ENCODE data around the gene DIO2. TPM values are rescaled to one million over a fixed set of nuclear protein-coding genes. Genes with fewer than 3 reads are reported as not detected.

DIO2 gene
- total RNA-seq, 4 donors from 2014 or later = 54.0 to 142 (median 123) TPM

DNA sequence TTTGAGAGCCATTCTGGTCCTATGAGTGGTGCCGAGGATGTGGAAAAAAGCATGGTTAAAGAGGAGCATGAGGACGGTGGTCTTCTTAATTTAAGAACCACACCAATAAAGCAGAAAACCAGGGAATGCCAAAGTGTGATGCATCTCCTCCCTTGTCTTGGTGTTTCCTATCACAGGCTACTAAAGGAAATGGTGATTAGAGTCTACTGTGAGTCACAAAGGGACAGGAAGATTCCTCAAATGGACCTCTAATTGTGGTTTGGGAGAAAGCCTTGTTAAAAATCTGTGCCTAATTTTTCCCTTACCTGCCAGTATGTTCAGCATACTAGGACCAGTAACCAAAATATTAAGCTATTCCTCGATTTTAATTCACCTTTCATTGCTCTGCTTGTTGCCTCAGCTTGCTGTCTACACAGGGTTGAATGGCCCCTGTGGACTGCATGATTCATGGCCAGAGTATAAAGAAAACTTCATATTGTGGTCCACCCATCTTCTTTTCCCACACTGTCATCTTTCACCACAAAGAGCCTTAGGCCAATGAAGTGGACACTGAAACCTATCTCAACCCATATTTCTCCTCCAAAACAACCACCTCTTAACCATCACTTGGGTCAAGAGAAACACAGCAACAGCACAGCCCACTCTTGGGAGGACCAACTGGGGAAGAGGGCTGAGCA lies 38.8 kb downstream of the DIO2 start:
- 63 to 75% methylated on average over 3 of the region's 3 CpGs for WGBS, 2 donors
- Histone ChIP-seq H3K4me1 (no peaks in the 10 kb centered on the region), H3K27ac (no peak overlapping the region), H3K9me3 (no peaks in the 10 kb centered on the region), H3K36me3 (no peaks in the 10 kb centered on the region), H3K4me3 (no peak overlapping the region), H3K27me3 (no peaks in the 10 kb centered on the region)
- intact Hi-C loops (cut with DNase I) = no loop called here
- TF ChIP-seq, protein P1, sequence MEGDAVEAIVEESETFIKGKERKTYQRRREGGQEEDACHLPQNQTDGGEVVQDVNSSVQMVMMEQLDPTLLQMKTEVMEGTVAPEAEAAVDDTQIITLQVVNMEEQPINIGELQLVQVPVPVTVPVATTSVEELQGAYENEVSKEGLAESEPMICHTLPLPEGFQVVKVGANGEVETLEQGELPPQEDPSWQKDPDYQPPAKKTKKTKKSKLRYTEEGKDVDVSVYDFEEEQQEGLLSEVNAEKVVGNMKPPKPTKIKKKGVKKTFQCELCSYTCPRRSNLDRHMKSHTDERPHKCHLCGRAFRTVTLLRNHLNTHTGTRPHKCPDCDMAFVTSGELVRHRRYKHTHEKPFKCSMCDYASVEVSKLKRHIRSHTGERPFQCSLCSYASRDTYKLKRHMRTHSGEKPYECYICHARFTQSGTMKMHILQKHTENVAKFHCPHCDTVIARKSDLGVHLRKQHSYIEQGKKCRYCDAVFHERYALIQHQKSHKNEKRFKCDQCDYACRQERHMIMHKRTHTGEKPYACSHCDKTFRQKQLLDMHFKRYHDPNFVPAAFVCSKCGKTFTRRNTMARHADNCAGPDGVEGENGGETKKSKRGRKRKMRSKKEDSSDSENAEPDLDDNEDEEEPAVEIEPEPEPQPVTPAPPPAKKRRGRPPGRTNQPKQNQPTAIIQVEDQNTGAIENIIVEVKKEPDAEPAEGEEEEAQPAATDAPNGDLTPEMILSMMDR (IDR thresholded peaks at IDR 0.05) = no peak
- TF ChIP-seq POLR2A (IDR thresholded peaks at IDR 0.05) = no peak
- no peak for DNase-seq

GRCh38 chr14:80167793-80168448 lies 43.4 kb downstream of the DIO2 start:
- intact Hi-C loops (cut with DNase I) = no loop called here
- TF ChIP-seq, protein P1 (IDR thresholded peaks at IDR 0.05) = no peak
- DNase-seq = no peak
- Histone ChIP-seq H3K27ac (no peak overlapping the region), H3K4me3 (no peak overlapping the region), H3K27me3 (no peaks in the 10 kb centered on the region), H3K9me3 (no peaks in the 10 kb centered on the region), H3K4me1 (no peaks in the 10 kb centered on the region), H3K36me3 (no peaks in the 10 kb centered on the region)
- 56 to 66% methylated on average over 6 of the region's 6 CpGs for WGBS, 2 donors

DNA sequence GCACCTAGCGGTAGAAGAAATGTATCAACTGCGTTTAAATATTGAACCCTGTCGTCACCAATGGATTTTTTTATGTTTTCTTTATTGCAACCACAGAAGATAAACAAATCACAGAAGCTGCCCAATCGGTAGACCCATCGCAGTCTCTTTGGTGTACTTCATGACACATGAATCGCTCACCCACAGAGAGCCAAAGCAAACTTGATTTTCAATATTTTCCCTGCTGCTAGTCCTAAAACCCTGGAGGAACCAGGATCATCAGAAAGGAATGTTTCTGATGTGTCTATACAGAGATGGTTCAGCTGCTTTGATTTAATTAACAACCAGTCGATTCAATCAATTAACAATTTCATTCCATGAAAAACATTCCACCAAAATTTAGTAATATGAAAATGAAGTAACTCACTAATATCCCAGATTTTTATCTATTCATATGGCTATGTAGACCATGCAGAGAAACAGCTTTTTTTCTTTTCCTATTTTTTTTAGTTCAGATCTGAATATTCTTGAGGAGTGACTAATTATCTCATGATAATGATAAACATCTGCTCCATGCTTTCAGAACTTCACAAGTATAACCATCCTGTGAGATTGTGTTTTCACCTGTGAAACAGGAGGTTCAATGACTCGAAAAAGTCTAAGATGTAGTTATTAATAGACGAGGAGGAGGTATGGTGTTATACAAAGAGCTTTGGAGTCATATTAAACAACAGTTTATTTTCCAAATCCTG lies 46.1 kb downstream of the DIO2 start:
- no peak for DNase-seq
- H3K4me3 ChIP-seq = no peak overlapping the region
- no peaks in the 10 kb centered on the region for H3K27me3 ChIP-seq
- H3K27ac ChIP-seq = no peak overlapping the region
- WGBS, 2 donors = 63 to 73% methylated on average over 9 of the region's 9 CpGs
- no peaks in the 10 kb centered on the region for H3K36me3 ChIP-seq
- H3K4me1 ChIP-seq = no peaks in the 10 kb centered on the region
- no peak for TF ChIP-seq POLR2A (IDR thresholded peaks at IDR 0.05)
- TF ChIP-seq, protein P1 (IDR thresholded peaks at IDR 0.05) = no peak
- intact Hi-C loops (cut with DNase I) = no loop called here
- no peaks in the 10 kb centered on the region for H3K9me3 ChIP-seq

- peaks cover 0 to 18% (median 0%) of the 10 kb centered on the region in 3 donors for H3K4me1 ChIP-seq
- no peak overlapping the region for H3K27ac ChIP-seq
- intact Hi-C loops (cut with DNase I) = no loop called here
- no peak overlapping the region for H3K4me3 ChIP-seq
- 61 to 68% methylated on average over 1 of the region's 1 CpG for WGBS, 2 donors
- H3K36me3 ChIP-seq = no peaks in the 10 kb centered on the region
- DNase-seq = no peak
- TF ChIP-seq POLR2A (IDR thresholded peaks at IDR 0.05) = no peak
- TF ChIP-seq, protein P1 (IDR thresholded peaks at IDR 0.05) = no peak
- no peaks in the 10 kb centered on the region for H3K27me3 ChIP-seq
- H3K9me3 ChIP-seq = no peaks in the 10 kb centered on the region
Observed at GRCh38 chr14:80152763-80153162, 58.5 kb downstream of the DIO2 start.

DNA sequence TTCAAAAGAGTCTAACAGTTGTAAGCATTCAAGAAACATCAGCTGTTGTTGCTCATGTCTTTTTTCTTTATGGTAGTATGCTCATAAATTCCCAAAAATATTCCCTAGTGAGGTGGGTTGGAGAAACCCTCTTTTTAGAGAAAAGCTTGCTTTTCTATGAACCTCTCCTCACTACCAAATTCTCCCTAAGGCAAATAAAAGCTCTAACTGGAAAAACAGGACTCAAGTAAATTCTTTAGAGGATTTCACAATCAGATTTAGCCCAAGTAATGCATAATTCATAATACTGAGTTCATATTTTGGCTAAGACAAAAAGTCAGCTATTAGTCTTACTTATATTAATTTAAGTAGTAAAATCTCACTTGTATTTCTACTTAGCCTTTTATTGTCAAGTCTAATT lies 59.1 kb downstream of the DIO2 start:
- no peak for DNase-seq
- peaks cover 0 to 18% (median 0%) of the 10 kb centered on the region in 3 donors for H3K4me1 ChIP-seq
- intact Hi-C loops (cut with DNase I) = no loop called here
- peak overlapping the region in 1 of 4 donors; percentile 37 for H3K27ac ChIP-seq
- no peak overlapping the region for H3K4me3 ChIP-seq
- H3K27me3 ChIP-seq = no peaks in the 10 kb centered on the region
- TF ChIP-seq POLR2A (IDR thresholded peaks at IDR 0.05) = no peak
- TF ChIP-seq, protein P1 (IDR thresholded peaks at IDR 0.05) = no peak
- H3K9me3 ChIP-seq = no peaks in the 10 kb centered on the region
- no peaks in the 10 kb centered on the region for H3K36me3 ChIP-seq
